Measurements from ENCODE around the gene RAD51B.
"Not testable (repeated sequence)": the region's sequence is repeated elsewhere in the genome, so short reads cannot be mapped to it uniquely, and the experiment has no call there.

RAD51B gene

DNA sequence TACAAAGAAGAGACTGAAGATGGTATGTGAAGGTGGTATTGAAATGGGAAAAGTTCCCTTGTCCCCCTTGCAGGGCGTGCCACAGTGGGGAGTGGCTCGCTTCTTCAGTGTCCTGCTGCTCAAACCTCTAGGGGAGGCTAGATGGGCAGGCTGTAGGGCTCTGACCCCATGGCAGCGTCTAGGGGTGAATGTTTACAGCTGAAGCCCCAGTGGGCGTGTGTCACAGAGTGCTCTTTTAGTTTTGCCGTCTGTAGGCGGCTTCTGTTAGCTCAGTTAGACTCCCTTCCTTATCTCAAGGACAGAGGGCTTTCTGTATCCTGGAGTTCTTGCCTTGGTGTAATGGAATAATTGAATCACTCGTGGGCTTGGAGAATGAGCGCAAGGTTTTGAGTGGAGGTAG is 266.2 kb downstream of the RAD51B start:
- DNase-seq, result no peak

DNA sequence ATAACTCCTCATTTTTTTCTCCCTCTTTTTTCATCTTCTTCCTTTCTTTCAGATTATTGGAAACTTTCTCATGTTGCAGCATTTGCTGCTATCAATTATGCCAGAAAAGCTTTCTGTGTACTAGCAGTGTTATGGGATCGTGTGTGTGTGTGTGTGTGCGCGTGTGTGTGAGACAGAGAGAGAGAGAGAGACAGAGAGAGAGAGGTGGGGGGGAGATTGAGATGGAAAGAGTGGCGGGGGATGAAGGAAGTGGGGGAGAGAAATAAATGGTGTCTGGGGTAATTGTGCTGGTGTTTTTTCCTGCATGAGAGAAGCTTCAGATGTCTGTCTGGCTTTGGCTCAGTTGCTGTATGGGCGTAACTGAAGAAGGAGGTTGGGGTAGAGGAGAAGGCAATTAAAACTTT is 268.9 kb downstream of the RAD51B start:
- no peak for DNase-seq

DNA sequence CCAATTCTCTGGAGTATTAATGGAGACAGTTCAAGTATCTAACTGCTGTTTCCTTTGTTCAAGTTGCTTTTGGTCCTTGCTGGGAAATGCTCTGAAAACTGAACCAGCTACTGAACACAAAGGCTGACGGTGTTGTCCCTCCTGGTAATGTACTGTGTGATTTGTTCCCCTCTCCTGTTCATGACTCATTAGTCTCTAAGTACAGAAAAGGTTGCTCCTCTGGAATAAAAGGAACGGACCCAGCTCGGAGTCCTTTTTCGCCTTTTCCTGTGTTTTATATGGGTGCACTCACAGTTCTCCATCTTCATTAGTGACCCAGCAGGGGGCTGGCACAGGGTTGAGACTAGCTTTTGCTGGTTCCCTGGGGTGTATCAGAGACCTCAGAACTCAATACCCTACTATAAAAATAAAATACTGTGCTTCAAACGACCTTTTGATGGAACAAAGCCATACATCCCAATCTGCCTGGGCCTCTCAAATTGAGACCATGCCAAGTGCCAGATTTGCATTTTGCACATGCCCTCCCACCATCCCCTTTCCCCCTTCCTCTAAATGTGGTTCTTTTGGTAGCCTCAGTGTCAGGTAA is 269.7 kb downstream of the RAD51B start:
- DNase-seq, result no peak

DNA sequence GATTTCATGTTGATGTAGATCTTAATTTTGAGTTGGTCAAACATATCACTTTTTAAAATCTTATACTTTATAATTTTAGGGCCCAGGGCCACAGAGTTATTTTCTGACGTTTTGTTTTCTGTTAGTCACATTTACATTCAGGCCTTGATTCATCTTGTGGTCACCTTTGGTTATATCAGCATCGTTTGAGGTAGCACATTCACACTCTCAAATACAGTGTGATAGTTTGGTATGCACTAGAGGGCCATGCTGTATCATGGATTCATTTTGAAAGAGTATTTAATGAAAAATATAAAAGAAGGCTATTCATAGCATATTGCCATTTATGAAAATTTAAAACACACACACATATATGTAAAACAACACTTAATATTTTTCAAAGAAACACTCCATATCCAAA is 274.6 kb downstream of the RAD51B start:
- no peak for DNase-seq

DNA sequence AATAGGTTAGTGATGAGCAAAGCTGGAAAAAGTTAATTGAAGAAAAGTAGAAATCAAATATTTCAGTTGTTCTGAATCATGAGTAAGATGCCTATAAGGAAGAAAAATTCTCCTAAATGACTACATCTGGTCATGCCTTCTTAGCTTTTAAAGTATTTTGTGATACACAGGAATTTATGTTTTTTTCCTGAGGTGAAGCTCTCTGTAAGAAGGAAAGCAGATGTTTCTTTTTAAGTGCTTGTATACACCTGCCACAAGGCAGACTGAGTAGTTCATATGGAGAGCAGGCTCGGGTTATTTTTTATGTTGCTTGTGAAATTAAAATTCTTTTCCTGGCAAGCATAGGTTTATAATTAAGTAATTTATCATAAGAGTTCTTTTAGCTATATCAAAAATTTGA is 275.2 kb downstream of the RAD51B start:
- no peak for DNase-seq

DNA sequence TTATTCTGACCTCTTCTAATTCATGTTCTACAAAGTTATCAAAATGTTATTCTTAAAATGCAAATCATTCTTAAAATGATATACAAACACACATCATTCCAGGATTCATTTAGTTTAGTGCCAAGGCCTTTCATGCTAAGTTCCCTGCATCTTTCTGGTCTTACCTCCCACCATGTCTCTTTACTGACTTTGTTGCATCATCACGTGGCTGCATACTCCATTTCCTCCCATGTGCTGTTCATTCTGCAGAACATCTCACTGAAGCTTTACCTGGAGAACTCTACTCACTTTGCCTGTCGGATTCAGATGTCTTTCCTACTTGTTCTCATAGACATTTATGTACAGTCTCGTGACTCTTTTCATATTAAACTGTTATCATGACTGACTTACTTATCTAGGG is 278.1 kb downstream of the RAD51B start:
- DNase-seq, result no peak

DNA sequence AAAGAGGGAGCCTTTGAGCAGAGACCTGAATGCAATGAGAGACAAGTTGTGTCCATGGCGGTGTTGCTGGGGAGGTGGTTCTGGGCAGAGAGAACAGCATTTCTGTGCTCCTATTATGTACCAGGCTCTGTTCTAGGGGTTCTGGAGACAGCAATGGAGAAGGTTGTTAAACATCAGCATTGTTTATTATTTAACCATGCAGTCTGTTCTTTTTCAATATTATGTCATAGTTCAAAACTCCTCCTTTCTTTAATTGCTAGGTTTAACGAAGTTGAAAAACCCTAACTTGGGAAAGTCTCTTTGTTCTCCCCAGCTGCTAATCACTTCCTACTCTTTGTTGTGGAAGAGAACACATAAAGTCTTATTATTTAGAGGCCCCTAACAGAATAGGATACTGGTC is 279.3 kb downstream of the RAD51B start:
- no peak for DNase-seq

DNA sequence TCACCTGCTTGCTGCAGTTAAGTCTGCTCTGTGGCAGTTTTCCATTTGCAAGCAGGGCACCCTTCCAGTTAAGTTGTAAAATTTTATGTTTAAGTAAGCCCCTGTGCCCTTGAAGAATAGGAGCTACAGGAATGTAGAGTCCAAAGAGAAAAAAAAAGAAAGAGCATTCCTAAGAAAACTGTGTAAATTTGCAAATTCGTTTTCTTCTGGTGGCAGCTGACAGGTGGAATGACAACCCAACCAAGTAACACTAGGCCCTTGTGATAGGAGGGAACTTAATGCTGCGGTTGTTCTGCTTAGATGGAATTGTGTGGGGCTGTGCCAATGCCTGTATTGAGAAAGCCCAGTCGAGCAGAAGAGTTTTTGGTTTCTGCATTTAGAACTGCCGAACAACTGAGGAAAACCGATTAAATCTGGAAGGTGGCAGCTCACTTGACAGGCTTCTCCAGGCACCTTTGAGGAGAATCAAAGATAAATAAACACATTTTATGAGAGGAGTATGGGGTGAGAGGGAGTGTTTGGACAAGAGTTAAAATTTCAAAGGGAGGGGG is 280.0 kb downstream of the RAD51B start:
- DNase-seq, result no peak

DNA sequence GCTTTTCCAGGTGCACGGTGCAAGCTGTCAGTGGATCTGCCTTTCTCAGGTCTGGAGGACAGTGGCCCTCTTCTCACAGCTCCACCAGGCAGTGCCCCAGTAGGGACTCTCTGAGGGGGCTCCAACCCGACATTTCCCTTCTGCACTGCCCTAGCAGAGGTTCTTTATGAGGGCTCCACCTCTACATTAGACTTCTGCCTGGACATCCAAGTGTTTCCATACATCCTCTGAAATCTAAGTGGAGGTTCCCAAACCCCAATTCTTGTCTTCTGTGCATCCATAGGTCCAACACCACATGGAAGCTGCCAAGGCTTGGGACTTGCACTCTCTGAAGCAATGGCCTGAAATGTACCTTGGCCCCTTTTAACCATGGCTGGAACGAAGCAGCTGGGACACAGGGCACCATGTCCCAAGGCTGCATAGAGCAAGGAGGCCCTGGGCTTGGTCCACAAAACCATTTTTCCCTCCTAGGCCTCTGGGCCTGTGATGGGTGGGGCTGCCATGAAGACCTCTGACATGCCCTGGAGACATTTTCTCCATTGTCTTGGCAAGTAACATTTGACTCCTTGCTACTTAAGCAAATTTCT is 282.2 kb downstream of the RAD51B start:
- DNase-seq, result not testable (repeated sequence)

DNA sequence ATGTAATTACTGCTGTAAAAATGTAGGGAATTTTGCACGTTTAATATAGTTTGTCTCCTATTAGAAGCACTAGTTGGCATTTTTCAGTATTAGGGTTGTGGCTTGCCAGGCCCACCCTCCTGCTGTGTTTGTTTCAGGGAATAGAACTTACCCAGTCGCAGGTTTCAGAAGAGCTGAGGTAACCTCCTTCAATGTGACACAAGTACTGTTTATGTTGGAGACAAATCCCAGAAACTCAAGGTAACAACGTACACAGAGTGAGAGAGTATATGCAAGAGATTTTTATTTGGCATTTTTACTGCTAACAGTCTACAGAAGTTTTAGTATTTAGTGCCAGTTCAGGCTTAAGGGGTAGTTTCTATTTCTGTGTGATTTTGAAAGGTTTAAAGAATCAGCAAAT is 284.3 kb downstream of the RAD51B start:
- no peak for DNase-seq

DNA sequence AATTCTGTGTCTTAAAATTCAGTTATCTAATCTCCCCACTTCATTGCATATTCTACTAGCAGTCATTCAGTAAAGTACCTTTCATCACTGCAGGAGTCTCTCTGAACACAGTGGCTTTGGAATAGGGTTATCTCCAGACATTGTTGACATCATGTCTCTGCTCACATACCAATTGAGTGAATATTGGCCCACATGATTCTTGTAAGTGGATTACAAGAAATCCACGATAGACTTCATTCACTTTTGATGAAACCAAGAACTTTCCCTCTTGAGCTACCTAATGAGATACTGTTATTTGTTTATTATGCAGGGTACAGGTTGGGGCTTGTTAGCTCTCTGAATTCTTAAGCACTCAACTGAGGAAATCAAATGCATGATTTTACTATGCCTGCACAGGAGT is 284.9 kb downstream of the RAD51B start:
- no peak for DNase-seq

DNA sequence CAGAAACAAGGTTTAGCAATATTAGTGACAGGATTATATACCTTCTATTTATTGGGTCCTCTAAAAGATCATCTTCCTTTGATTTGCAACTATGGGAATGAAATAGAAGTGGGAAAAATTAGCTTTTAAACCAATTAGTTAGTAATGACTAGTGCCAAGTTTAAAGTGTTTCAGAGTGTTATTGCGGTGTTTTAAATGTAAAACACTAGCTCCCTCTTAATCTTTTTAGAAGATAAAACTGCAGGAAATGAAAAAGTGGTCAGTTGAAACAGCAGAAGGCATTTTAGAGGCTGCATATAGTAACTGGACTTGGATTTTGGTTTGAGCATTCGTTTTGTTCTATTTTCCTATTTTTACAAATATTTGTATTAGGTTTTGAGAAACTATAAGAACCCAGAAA is 286.2 kb downstream of the RAD51B start:
- no peak for DNase-seq

DNA sequence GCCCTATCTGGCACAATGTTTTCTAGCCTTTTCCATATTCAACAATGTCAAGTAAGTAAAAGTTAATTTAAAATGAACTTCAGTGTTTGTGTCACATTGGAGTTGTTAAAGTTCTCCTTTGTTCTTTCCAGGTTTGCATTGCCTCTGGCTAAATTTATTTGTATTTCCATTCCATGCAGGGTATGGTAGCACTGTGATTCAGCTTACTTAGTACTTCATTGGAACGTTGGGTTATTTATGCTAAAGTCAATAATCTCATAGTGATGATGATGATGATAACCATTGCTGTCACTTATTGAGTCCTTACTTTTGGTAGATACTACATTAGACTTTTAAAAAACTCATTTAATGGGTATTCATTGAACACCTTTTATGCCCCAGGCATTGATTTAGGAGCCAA is 286.9 kb downstream of the RAD51B start:
- no peak for DNase-seq

DNA sequence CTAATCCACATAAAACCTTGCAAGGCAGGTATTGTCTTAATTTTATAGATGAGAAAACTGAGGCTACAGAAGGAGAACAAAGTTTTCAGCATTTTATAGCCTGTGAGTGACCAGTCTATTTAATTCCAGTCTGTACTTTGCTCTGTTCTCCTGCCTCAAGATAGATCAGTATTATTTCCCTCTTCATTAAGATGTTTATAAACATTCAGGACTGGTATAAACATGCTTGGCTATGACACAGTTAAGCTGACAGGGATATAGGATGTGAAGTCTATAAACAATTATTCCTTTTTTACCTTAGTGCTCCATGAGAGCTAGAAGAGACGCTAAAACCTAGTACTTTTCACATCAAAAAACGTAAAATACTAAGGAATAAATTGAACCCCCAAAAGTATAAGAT is 287.3 kb downstream of the RAD51B start:
- no peak for DNase-seq

DNA sequence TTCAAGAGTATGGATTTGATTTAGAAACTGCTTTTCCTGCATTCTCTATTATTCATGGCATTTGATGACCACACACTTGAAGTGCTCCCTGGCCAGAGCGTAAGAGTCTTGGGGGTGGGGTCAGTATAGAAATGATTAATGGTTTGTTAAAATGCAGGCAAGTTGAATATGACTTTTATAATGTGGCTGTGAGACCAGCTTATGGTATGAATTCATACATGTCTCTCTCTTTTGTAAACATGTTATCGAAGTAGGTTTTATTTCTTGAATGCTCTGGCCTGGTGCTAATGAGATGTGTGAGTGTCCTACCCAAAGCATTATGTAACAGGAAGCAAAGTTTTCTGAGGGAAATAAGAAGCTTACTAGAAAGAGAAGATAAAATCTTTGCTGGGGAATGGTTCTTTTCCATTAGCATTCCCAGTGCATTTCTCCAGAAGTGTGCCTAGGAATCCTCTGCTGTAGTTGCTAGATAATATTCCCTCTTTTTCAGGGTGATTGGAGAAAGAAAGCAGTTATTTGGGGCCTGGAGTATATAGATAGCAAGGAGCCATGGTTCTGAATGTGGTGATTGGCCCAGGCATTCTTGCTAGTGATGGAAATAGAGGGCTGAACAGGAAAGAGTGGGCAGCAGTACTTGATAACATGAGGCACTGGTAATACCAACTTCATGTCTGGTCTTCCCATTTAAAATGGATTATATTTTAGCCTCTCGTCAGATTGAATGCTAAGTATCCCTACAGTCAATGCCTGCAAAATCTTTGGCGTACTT is 289.7 kb downstream of the RAD51B start:
- no peak for DNase-seq

DNA sequence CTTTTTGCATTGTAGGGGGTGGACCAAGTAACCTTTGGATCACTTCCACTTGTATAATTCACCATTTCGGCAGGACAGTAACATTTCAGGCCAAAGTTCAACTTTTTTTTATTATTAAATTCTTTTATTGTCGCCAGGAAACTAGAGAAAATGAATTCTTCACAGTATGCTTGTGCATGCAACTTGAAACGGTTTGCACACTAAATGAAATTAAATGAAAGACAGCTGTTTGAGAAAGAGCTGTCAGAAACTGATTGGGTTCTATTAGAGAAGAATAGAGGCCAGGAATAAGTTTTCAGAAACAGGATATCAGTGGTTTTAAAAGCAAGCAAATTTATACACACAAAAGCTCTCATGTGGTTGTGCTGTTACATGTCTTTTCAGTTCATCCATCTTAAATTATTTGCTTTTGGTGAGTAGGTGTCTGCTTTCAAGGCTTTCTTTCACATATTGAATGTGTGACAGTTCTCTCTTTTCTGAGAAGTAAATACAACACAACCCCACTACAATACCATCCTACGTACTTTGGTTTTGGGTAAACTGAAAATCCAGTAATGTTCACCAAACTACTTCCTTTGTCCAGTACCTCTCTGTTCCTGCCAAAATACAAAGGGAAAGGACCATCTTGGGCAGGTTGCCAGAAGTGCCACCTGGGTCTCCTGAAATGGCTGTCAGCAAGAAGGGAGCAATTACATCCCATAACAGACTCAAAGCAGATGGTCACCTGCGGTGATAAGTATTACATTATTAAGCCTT is 291.7 kb downstream of the RAD51B start:
- DNase-seq, result no peak

DNA sequence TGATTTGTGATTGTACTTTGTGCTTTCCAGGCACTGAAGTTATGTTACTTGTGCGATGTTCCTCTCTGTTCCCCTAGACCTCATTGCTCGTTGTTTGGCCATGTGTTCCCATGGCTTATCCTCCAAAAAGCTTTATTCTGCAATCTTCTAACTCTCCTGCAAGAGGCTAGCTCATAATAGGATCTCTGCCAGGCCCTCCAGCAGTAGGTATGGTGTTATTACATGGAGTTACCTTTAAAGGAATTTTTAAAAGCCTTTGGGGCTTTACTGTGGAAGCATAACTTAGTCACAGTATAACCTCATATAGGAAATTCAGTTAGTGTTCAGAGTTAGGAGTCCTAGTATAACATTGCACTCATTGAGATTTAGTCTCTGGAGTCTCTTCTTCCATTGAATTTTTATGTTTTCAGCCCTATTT is 292.3 kb downstream of the RAD51B start:
- DNase-seq, result no peak

DNA sequence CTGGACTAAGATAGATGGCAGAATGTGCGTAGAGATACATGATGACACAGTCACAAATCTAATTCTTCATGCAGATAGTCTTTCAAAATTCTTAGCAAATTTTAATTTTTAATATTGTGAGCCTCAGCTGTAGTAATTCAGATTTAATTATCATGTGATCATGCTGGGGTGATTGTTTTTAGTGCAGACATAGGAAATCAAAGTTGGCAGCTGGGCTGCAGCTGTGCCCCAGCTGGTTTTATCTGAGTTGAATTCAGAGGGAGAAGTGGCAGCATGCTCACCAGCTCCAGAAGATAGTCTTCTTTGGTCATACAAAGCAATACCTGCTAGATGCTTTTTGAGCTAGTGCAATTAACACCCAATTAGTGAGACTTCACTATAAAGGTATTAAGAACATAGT is 292.9 kb downstream of the RAD51B start:
- no peak for DNase-seq

DNA sequence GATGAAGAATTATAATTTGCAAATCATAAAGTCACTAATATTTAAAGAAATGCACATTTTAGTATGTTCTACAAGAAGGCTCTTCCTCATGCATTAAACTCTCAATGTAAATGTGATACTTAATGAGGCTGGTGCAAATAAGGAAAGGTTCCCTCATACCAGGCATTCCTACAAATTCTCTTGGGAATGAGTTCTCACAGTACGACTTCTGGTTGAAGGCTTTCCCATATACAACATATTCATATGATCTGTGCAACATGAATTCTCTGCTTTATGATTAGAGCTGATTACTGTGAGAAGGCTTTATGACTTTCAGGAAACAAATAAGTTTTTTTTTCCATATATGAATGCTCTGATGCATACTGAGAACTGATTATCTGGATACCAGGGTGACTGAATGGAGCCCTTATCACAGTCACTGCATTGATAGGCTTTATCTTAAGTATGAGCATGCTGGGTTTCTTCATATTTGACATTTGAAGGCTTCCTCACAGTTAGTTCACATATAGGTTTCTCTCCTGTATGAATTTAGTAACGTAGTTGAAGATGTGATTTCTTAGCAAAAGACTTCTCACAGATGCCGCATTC is 293.9 kb downstream of the RAD51B start:
- no peak for DNase-seq

DNA sequence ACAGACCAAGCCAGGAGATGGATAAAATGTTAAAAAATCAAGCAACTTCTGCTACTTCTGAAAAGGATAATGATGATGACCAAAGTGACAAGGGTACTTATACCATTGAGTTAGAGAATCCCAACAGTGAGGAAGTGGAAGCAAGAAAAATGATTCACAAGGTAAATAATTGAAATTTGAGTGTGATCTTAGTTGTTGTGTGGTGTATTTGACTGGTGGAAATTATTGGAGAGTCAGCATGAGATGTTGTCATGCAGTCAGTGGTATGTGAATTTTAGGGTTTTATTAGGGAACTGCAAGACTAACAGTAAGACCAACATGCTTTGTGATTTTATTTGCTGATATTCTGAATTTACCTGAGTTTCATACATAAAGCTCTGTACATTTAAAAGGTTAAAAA is 296.4 kb downstream of the RAD51B start:
- DNase-seq, result not testable (repeated sequence)

DNA sequence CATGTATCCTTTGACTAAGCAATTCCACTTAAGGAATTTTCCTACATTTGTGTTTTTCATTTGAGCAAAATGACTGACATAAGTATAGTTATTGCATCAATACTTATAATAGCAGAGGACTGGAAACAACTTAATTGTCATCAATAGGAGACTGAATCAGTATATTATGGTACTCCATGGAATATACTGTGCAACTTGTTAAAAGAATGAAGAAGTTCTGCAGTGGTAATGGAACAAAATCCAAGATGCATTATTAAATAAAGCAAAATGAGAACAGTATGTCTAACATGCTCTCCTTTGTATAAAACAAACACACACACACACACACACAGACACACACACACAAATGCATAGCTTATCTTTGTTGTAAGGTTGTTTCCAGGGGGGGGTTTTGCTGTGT is 303.1 kb downstream of the RAD51B start:
- DNase-seq, result no peak

DNA sequence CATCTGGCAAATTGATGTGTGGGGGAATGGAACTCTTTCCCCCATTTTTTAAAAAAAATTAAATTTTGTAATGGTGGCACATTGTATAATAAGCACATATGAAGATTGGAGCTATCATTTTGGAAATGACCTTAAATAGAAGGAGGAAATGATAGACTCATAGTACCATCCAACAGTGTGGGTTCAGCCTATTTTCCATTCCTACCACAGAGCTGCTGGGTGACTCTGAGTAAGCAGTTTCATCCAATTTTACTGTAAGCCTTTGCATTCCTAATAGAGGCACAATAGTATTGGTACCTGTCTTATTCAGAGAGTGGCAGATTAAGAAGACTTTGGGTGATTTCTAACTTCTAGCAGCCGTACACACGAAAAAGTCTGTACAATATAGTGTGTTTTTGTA is 304.5 kb downstream of the RAD51B start:
- no peak for DNase-seq
